Endodermal cell (in vitro differentiated cells): ENCODE data around the gene KCND2. TPM values are rescaled to one million over a fixed set of nuclear protein-coding genes. Genes with fewer than 3 reads are reported as not detected.

Experiments
- DNase-seq: peaks from one replicate; pipeline ENCODE4 v3.0.0-alpha.2; 2017
- H3K27ac ChIP-seq: 2 replicates; pipeline ENCODE4 v1.5.1; 2013; ENCODE audit warnings: mild to moderate bottlenecking, low read depth, low read length, moderate library complexity
- H3K27me3 ChIP-seq: 2 replicates; pipeline ENCODE4 v1.6.1; 2013; ENCODE audit warnings: mild to moderate bottlenecking, low read length, moderate library complexity; ENCODE audit not compliant: insufficient read depth, control insufficient read depth, poor library complexity, severe bottlenecking
- H3K36me3 ChIP-seq: 2 replicates; pipeline ENCODE4 v1.7.0; 2013; ENCODE audit warnings: mild to moderate bottlenecking, low read length, moderate library complexity; ENCODE audit not compliant: control insufficient read depth, insufficient read depth
- H3K4me1 ChIP-seq: one replicate; pipeline ENCODE4 v1.7.0; 2013; ENCODE audit warnings: low read length; ENCODE audit not compliant: control insufficient read depth, insufficient read depth
- H3K4me3 ChIP-seq: 2 replicates; pipeline ENCODE4 v1.5.1; 2013; ENCODE audit warnings: mild to moderate bottlenecking, low read length, moderate library complexity
- H3K9ac ChIP-seq: 2 replicates; pipeline ENCODE4 v1.6.1; 2013; ENCODE audit warnings: mild to moderate bottlenecking, low read length, moderate library complexity; ENCODE audit not compliant: poor library complexity, severe bottlenecking; ENCODE audit errors: extremely low read depth
- H3K9me3 ChIP-seq: 2 replicates; pipeline ENCODE4 v1.6.1; 2013; ENCODE audit warnings: mild to moderate bottlenecking, low read length, moderate library complexity; ENCODE audit not compliant: control insufficient read depth
- H3K27ac Mint-ChIP-seq: 2 replicates; pipeline ENCODE4 v1.8.0; 2020; ENCODE audit warnings: mixed read lengths
- H3K27me3 Mint-ChIP-seq: 2 replicates; pipeline ENCODE4 v1.8.0; 2021; ENCODE audit warnings: mild to moderate bottlenecking, mixed read lengths; ENCODE audit not compliant: insufficient read depth
- H3K36me3 Mint-ChIP-seq: 2 replicates; pipeline ENCODE4 v1.8.0; 2020; ENCODE audit warnings: low read depth, mixed read lengths
- H3K4me1 Mint-ChIP-seq: 2 replicates; pipeline ENCODE4 v1.8.0; 2020; ENCODE audit warnings: mixed read lengths
- H3K4me3 Mint-ChIP-seq: 2 replicates; pipeline ENCODE4 v1.8.0; 2020; ENCODE audit warnings: mild to moderate bottlenecking, moderate library complexity, mixed read lengths
- H3K9me3 Mint-ChIP-seq: 2 replicates; pipeline ENCODE4 v1.8.0; 2020; ENCODE audit warnings: mild to moderate bottlenecking, mixed read lengths
- CTCF ChIP-seq: fragments of 200-600 bp; sonication (generic); conservative IDR thresholded peaks from 2 replicates; pipeline ENCODE4 v1.5.0; 2021; ENCODE audit warnings: antibody characterized with exemption, mild to moderate bottlenecking
- WGBS, 2 experiments: methylation state at CpG; one replicate each; pipeline versions ENCODE4 v1.1.5 to v1.1.7; 2013; ENCODE audit warnings: missing lambda C conversion rate in 2 of 2, mixed read lengths in 1 of 2; ENCODE audit not compliant: insufficient coverage in 1 of 2, insufficient read length in 1 of 2; 5-methylcytosine and 5-hydroxymethylcytosine counted together
- total RNA-seq, 2 donors: library from RNA; stranded (reverse); fragmentation: NEBNext Ultra II Directional in 1 of 2; extraction: Animal tissue kit (Norgen Biotek cat#: 25700) in 1 of 2; gene quantifications; 2 replicates in 1 of 2; 3 replicates in 1 of 2; pipeline ENCODE4 v1.2.1, GENCODE V29; 2021

Gene KCND2
- total RNA-seq, 2 donors from 2014 or later, result 0.71 to 4.6 TPM

- peaks cover 2% of the 10 kb centered on the region for H3K4me1 Mint-ChIP-seq
- Histone ChIP-seq H3K9ac (no peak overlapping the region), H3K27ac (no peak overlapping the region), H3K9me3 (no peaks in the 10 kb centered on the region), H3K4me3 (no peak overlapping the region), H3K4me1 (no peaks in the 10 kb centered on the region), H3K36me3 (no peaks in the 10 kb centered on the region), H3K27me3 (peaks cover 18% of the 10 kb centered on the region)
- H3K27ac Mint-ChIP-seq, result no peak overlapping the region
- WGBS, 2 experiments, result 93% methylated on average over 3 of the region's 3 CpGs; no CpG with 5 or more reads in 1 of the 2 experiments
- no peak overlapping the region for H3K4me3 Mint-ChIP-seq
- no peak for TF ChIP-seq CTCF
- H3K36me3 Mint-ChIP-seq, result no peaks in the 10 kb centered on the region
- peaks cover 19% of the 10 kb centered on the region for H3K27me3 Mint-ChIP-seq
- DNase-seq, result no peak
- no peaks in the 10 kb centered on the region for H3K9me3 Mint-ChIP-seq
Measured at GRCh38 chr7:120278773-120279172, 5.8 kb downstream of the KCND2 start.

DNA sequence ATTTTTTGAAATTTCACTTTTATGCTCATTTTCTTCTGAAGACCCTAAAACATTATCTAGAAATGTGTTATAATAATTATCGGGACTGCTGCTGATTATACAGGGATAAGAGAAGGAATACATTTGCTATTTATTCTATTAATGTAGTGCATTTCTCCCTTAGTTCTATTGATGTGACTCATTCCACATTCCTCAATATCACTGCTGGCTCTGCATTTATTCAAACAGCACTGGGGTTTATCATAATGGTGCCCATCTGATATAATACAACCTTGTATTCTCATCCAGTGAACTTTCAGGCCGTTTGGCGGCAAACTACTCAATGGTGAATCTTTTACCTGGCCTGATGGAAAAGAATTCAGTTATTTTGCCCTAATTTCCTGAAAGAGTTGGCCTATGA lies 7.8 kb downstream of the KCND2 start:
- no peak for TF ChIP-seq CTCF
- peaks cover 2% of the 10 kb centered on the region for H3K4me1 Mint-ChIP-seq
- H3K9me3 ChIP-seq, result no peaks in the 10 kb centered on the region
- H3K9me3 Mint-ChIP-seq, result no peaks in the 10 kb centered on the region
- no peak overlapping the region for H3K27ac ChIP-seq
- H3K4me3 ChIP-seq, result no peak overlapping the region
- no peaks in the 10 kb centered on the region for H3K27me3 Mint-ChIP-seq
- H3K27me3 ChIP-seq, result no peaks in the 10 kb centered on the region
- no peaks in the 10 kb centered on the region for H3K36me3 Mint-ChIP-seq
- H3K4me3 Mint-ChIP-seq, result no peak overlapping the region
- WGBS, 2 experiments, result 84% methylated on average over 2 of the region's 3 CpGs; no CpG with 5 or more reads in 1 of the 2 experiments
- H3K36me3 ChIP-seq, result no peaks in the 10 kb centered on the region
- no peak for DNase-seq
- H3K9ac ChIP-seq, result no peak overlapping the region
- H3K27ac Mint-ChIP-seq, result no peak overlapping the region
- H3K4me1 ChIP-seq, result no peaks in the 10 kb centered on the region

- Mint-ChIP-seq H3K27me3 (no peaks in the 10 kb centered on the region), H3K27ac (no peak overlapping the region), H3K4me3 (no peak overlapping the region), H3K36me3 (no peaks in the 10 kb centered on the region), H3K4me1 (no peaks in the 10 kb centered on the region), H3K9me3 (no peaks in the 10 kb centered on the region)
- H3K4me1 ChIP-seq, result no peaks in the 10 kb centered on the region
- H3K36me3 ChIP-seq, result no peaks in the 10 kb centered on the region
- H3K27me3 ChIP-seq, result no peaks in the 10 kb centered on the region
- no peak overlapping the region for H3K27ac ChIP-seq
- no peak overlapping the region for H3K4me3 ChIP-seq
- no peak for TF ChIP-seq CTCF
- no peak overlapping the region for H3K9ac ChIP-seq
- no peaks in the 10 kb centered on the region for H3K9me3 ChIP-seq
- DNase-seq, result no peak
Measured at GRCh38 chr7:120293027-120293426, 20.1 kb downstream of the KCND2 start.
